ENCODE measurements around the gene CRB2.

CRB2 gene

DNA sequence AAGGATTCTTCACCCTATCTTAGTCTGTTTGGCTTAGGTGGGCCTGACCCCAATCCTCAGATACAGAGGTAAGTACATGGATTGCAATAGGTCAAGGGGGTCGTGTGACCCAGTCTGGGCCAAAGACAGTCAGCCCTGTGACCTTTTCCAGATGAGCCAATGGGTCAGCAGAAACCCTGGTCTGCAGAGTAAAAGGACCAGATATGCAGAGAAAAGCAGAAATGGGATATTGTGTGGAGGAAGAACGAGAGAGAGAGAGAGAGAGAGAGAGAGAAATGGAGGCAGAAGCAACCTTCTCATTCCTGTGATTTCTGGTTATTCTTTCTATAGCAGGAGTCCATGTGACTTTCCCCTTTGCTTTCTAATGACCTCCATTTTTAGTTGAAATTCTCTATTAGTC, 40.4 kb upstream of the CRB2 start:
- TF ChIP-seq, protein P1, sequence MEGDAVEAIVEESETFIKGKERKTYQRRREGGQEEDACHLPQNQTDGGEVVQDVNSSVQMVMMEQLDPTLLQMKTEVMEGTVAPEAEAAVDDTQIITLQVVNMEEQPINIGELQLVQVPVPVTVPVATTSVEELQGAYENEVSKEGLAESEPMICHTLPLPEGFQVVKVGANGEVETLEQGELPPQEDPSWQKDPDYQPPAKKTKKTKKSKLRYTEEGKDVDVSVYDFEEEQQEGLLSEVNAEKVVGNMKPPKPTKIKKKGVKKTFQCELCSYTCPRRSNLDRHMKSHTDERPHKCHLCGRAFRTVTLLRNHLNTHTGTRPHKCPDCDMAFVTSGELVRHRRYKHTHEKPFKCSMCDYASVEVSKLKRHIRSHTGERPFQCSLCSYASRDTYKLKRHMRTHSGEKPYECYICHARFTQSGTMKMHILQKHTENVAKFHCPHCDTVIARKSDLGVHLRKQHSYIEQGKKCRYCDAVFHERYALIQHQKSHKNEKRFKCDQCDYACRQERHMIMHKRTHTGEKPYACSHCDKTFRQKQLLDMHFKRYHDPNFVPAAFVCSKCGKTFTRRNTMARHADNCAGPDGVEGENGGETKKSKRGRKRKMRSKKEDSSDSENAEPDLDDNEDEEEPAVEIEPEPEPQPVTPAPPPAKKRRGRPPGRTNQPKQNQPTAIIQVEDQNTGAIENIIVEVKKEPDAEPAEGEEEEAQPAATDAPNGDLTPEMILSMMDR (IDR thresholded peaks at IDR 0.05; ENCODE audit: low read depth, low read length, poor library complexity, severe bottlenecking) = no peak
- no peak for TF ChIP-seq EZH2phosphoT487 (IDR thresholded peaks at IDR 0.05; ENCODE audit: borderline replicate concordance, low read length)
- Histone ChIP-seq H3K9me2 (replicated peaks; ENCODE audit: control insufficient read depth, low read length) (no peaks in the 10 kb centered on the region), H3K27me3 (ENCODE audit: control insufficient read depth, low read length) (no peaks in the 10 kb centered on the region), H3K4me3 (ENCODE audit: low read length) (no peak overlapping the region), H3K79me2 (ENCODE audit: control insufficient read depth, low read length) (no peaks in the 10 kb centered on the region), H3K27ac (ENCODE audit: low read depth, low read length) (no peak overlapping the region), H3F3A (ENCODE audit: control insufficient read depth, insufficient read depth) (0 out of 2 replicates have a peak, but pooled peaks cover 5% of the 10 kb centered on the region), H3K4me2 (ENCODE audit: low read length) (peak overlapping the region; percentile 55; the same call in 1 of the 2 replicates), H4K20me1 (ENCODE audit: control insufficient read depth, insufficient read depth, low read depth, low read length) (no peaks in the 10 kb centered on the region), H3K36me3 (ENCODE audit: control insufficient read depth, low read length) (no peaks in the 10 kb centered on the region), H3K4me1 (ENCODE audit: control insufficient read depth, low read length) (peaks cover 55% of the 10 kb centered on the region), H3K9me3 (ENCODE audit: control insufficient read depth, insufficient read depth, low read length) (no peaks in the 10 kb centered on the region)

- Histone ChIP-seq H3K4me1 (ENCODE audit: control insufficient read depth, low read length) (peaks cover 60% of the 10 kb centered on the region), H3K36me3 (ENCODE audit: control insufficient read depth, low read length) (no peaks in the 10 kb centered on the region), H3K27me3 (ENCODE audit: control insufficient read depth, low read length) (no peaks in the 10 kb centered on the region), H4K20me1 (ENCODE audit: control insufficient read depth, insufficient read depth, low read depth, low read length) (no peaks in the 10 kb centered on the region), H3K9me3 (ENCODE audit: control insufficient read depth, insufficient read depth, low read length) (no peaks in the 10 kb centered on the region), H3K79me2 (ENCODE audit: control insufficient read depth, low read length) (no peaks in the 10 kb centered on the region), H3K4me2 (ENCODE audit: low read length) (peak overlapping the region; percentile 55), H3K9me2 (replicated peaks; ENCODE audit: control insufficient read depth, low read length) (no peaks in the 10 kb centered on the region), H3K27ac (ENCODE audit: low read depth, low read length) (0 out of 2 replicates have a peak overlapping the region, but pooled peaks have one; percentile 15), H3K4me3 (ENCODE audit: low read length) (peak overlapping the region; percentile 36), H3F3A (ENCODE audit: control insufficient read depth, insufficient read depth) (0 out of 2 replicates have a peak, but pooled peaks cover 5% of the 10 kb centered on the region)
- TF ChIP-seq EZH2phosphoT487 (IDR thresholded peaks at IDR 0.05; ENCODE audit: borderline replicate concordance, low read length) = no peak
- TF ChIP-seq, protein P1 (IDR thresholded peaks at IDR 0.05; ENCODE audit: low read depth, low read length, poor library complexity, severe bottlenecking) = no peak
Observed at GRCh38 chr9:123316053-123316718, 39.8 kb upstream of the CRB2 start.

DNA sequence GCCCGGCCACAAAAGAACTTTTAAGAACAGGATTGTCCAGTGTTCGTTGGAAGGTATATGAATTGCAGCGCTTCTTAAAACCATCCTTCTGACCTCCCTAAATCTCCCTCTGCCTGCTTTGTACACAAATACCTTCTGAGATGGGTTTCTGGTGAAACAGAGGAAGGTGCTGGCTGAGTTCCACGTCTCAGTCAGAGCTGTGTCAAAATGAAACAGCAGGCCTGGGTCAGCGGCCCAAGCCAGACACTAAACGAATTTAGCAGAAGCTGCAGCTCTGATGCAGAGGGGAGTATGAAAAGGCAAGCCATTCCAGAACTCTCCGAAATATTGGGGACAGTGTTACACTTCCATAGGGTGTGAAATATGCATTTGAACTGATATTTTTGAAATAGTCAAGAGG, 37.8 kb upstream of the CRB2 start:
- Histone ChIP-seq H3K4me3 (ENCODE audit: low read length) (no peak overlapping the region), H3F3A (ENCODE audit: control insufficient read depth, insufficient read depth) (no peaks in the 10 kb centered on the region), H3K4me2 (ENCODE audit: low read length) (no peak overlapping the region), H3K9me3 (ENCODE audit: control insufficient read depth, insufficient read depth, low read length) (no peaks in the 10 kb centered on the region), H3K27me3 (ENCODE audit: control insufficient read depth, low read length) (no peaks in the 10 kb centered on the region), H3K36me3 (ENCODE audit: control insufficient read depth, low read length) (no peaks in the 10 kb centered on the region), H3K4me1 (ENCODE audit: control insufficient read depth, low read length) (peaks cover 63% of the 10 kb centered on the region), H4K20me1 (ENCODE audit: control insufficient read depth, insufficient read depth, low read depth, low read length) (no peaks in the 10 kb centered on the region), H3K27ac (ENCODE audit: low read depth, low read length) (no peak overlapping the region), H3K9me2 (replicated peaks; ENCODE audit: control insufficient read depth, low read length) (no peaks in the 10 kb centered on the region), H3K79me2 (ENCODE audit: control insufficient read depth, low read length) (no peaks in the 10 kb centered on the region)
- TF ChIP-seq EZH2phosphoT487 (IDR thresholded peaks at IDR 0.05; ENCODE audit: borderline replicate concordance, low read length) = no peak
- TF ChIP-seq, protein P1 (IDR thresholded peaks at IDR 0.05; ENCODE audit: low read depth, low read length, poor library complexity, severe bottlenecking) = no peak
